ENCODE data around the gene FXYD1. TPM values are rescaled to one million over a fixed set of nuclear protein-coding genes. Genes with fewer than 3 reads are reported as not detected.

The FXYD1 gene
- total RNA-seq, 1 experiment from 2014 or later, result not detected

GRCh38 chr19:35154525-35155406 lies 16.1 kb downstream of the FXYD1 start, which contains the start of gene FXYD5:
FXYD5 (plus strand) TSS chr19:35154735; CDS start chr19:35155551, 816 bp downstream.
- Histone ChIP-seq H3K4me1 (no peaks in the 10 kb centered on the region), H3K27ac (no peak within 1 kb of the TSS), H3K9me3 (replicated peaks) (no peaks in the 10 kb centered on the region), H3K36me3 (no peaks in the 10 kb centered on the region), H3K4me3 (peak within 1 kb of the TSS; percentile 47), H3K27me3 (peaks cover 26% of the 10 kb centered on the region)
- DNase-seq, result peak in 1 of 2 experiments; percentile 15

GRCh38 chr19:35155441-35155840 lies 16.8 kb downstream of the FXYD1 start:
- Histone ChIP-seq H3K9me3 (replicated peaks) (no peaks in the 10 kb centered on the region), H3K4me1 (no peaks in the 10 kb centered on the region), H3K4me3 (peak overlapping the region; percentile 47; the same call in 1 of the 2 replicates), H3K27me3 (peaks cover 26% of the 10 kb centered on the region), H3K36me3 (no peaks in the 10 kb centered on the region), H3K27ac (no peak overlapping the region)
- DNase-seq, result no peak

GRCh38 chr19:35155981-35156672 lies 17.5 kb downstream of the FXYD1 start:
- Histone ChIP-seq H3K4me1 (no peaks in the 10 kb centered on the region), H3K36me3 (no peaks in the 10 kb centered on the region), H3K4me3 (no peak overlapping the region), H3K27me3 (peaks cover 26% of the 10 kb centered on the region), H3K27ac (no peak overlapping the region), H3K9me3 (replicated peaks) (no peaks in the 10 kb centered on the region)
- no peak for DNase-seq

GRCh38 chr19:35156673-35157014 lies 18.0 kb downstream of the FXYD1 start:
- peaks cover 23% of the 10 kb centered on the region; the same call in 1 of the 2 replicates for H3K27me3 ChIP-seq
- no peak for DNase-seq
- H3K9me3 ChIP-seq (replicated peaks), result no peaks in the 10 kb centered on the region
- H3K27ac ChIP-seq, result no peak overlapping the region
- no peaks in the 10 kb centered on the region for H3K36me3 ChIP-seq
- no peak overlapping the region for H3K4me3 ChIP-seq
- no peaks in the 10 kb centered on the region for H3K4me1 ChIP-seq

GRCh38 chr19:35157431-35157830 lies 18.8 kb downstream of the FXYD1 start:
- no peak for DNase-seq

GRCh38 chr19:35159606-35160005 lies 21.0 kb downstream of the FXYD1 start:
- Histone ChIP-seq H3K4me1 (no peaks in the 10 kb centered on the region), H3K36me3 (no peaks in the 10 kb centered on the region)

More at GRCh38 chr19:35157431-35157830, 18.8 kb downstream of the FXYD1 start:
- H3K27me3 ChIP-seq, result peaks cover 23% of the 10 kb centered on the region; the same call in 1 of the 2 replicates
- no peaks in the 10 kb centered on the region for H3K4me1 ChIP-seq
- no peak overlapping the region for H3K27ac ChIP-seq
- H3K9me3 ChIP-seq (replicated peaks), result no peaks in the 10 kb centered on the region
- no peak overlapping the region for H3K4me3 ChIP-seq
- H3K36me3 ChIP-seq, result no peaks in the 10 kb centered on the region

GRCh38 chr19:35160629-35161433 lies 22.2 kb downstream of the FXYD1 start:
- peaks cover 11% of the 10 kb centered on the region; the same call in 1 of the 2 replicates for H3K27me3 ChIP-seq
- no peak overlapping the region for H3K4me3 ChIP-seq
- no peak for DNase-seq
- H3K27ac ChIP-seq, result no peak overlapping the region
- H3K4me1 ChIP-seq, result no peaks in the 10 kb centered on the region
- H3K9me3 ChIP-seq (replicated peaks), result peaks cover 5% of the 10 kb centered on the region
- H3K36me3 ChIP-seq, result no peaks in the 10 kb centered on the region

More at GRCh38 chr19:35159606-35160005, 21.0 kb downstream of the FXYD1 start:
- no peak for DNase-seq
- Histone ChIP-seq H3K4me3 (no peak overlapping the region), H3K27me3 (peaks cover 23% of the 10 kb centered on the region; the same call in 1 of the 2 replicates), H3K27ac (no peak overlapping the region), H3K9me3 (replicated peaks) (peaks cover under 1% of the 10 kb centered on the region)

- DNase-seq, result no peak
- Histone ChIP-seq H3K4me3 (no peak overlapping the region), H3K36me3 (no peaks in the 10 kb centered on the region), H3K4me1 (no peaks in the 10 kb centered on the region), H3K9me3 (replicated peaks) (peaks cover 5% of the 10 kb centered on the region), H3K27me3 (peaks cover 6% of the 10 kb centered on the region; the same call in 1 of the 2 replicates), H3K27ac (no peak overlapping the region)
These were observed 22.8 kb downstream of the FXYD1 start for GRCh38 chr19:35161434-35161743.

GRCh38 chr19:35162471-35163326 lies 24.1 kb downstream of the FXYD1 start:
- Histone ChIP-seq H3K36me3 (no peaks in the 10 kb centered on the region), H3K4me1 (no peaks in the 10 kb centered on the region), H3K27ac (no peak overlapping the region), H3K4me3 (no peak overlapping the region), H3K27me3 (0 out of 2 replicates have a peak, but pooled peaks cover 4% of the 10 kb centered on the region), H3K9me3 (replicated peaks) (peaks cover 5% of the 10 kb centered on the region)
- no peak for DNase-seq

- Histone ChIP-seq H3K4me1 (no peaks in the 10 kb centered on the region), H3K9me3 (replicated peaks) (peaks cover 5% of the 10 kb centered on the region), H3K4me3 (no peak overlapping the region), H3K36me3 (no peaks in the 10 kb centered on the region), H3K27me3 (no peaks in the 10 kb centered on the region), H3K27ac (no peak overlapping the region)
- DNase-seq, result no peak
These were observed 25.8 kb downstream of the FXYD1 start for GRCh38 chr19:35164418-35164817.

GRCh38 chr19:35165200-35166058 lies 26.8 kb downstream of the FXYD1 start:
- peaks cover 5% of the 10 kb centered on the region for H3K9me3 ChIP-seq (replicated peaks)
- H3K27me3 ChIP-seq, result no peaks in the 10 kb centered on the region
- no peaks in the 10 kb centered on the region for H3K4me1 ChIP-seq
- H3K36me3 ChIP-seq, result no peaks in the 10 kb centered on the region
- no peak for DNase-seq
- H3K27ac ChIP-seq, result no peak overlapping the region
- no peak overlapping the region for H3K4me3 ChIP-seq

GRCh38 chr19:35166100-35167063 lies 27.8 kb downstream of the FXYD1 start:
- no peak overlapping the region for H3K4me3 ChIP-seq
- H3K27ac ChIP-seq, result no peak overlapping the region
- no peaks in the 10 kb centered on the region for H3K27me3 ChIP-seq
- DNase-seq, result no peak
- peaks cover 5% of the 10 kb centered on the region for H3K9me3 ChIP-seq (replicated peaks)
- H3K4me1 ChIP-seq, result no peaks in the 10 kb centered on the region
- no peaks in the 10 kb centered on the region for H3K36me3 ChIP-seq
